ENCODE data around the gene CXADR.

DNA sequence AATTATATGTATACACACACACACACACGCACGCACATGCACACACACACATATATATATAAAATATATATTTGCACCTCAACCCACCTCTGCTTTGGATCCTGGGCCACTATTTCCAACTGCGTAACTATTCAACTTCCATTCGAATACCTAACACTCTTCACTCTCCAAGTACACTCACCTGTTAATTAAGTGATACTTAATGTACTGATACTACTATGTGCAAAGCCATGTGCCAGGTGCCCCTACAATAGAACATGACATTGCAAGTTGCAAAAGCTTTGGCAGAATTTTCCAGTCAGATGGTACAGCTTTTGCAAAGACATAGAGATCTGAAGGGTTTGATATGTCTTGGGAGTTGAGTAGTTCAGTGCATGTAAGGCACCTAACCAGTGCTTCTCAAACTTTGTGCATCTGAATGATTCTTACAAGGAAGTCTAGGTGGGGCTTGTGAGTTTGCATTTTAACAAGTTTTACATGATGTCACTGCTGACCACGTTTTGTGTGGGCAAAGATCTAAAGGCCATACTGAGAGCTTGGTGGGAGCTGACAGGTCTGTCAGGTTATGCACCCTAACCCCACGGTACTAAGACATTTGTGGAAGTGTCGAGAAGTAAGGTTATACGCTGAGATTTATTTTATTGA, 7.2 kb downstream of the CXADR start:
- TF ChIP-seq, protein P1, sequence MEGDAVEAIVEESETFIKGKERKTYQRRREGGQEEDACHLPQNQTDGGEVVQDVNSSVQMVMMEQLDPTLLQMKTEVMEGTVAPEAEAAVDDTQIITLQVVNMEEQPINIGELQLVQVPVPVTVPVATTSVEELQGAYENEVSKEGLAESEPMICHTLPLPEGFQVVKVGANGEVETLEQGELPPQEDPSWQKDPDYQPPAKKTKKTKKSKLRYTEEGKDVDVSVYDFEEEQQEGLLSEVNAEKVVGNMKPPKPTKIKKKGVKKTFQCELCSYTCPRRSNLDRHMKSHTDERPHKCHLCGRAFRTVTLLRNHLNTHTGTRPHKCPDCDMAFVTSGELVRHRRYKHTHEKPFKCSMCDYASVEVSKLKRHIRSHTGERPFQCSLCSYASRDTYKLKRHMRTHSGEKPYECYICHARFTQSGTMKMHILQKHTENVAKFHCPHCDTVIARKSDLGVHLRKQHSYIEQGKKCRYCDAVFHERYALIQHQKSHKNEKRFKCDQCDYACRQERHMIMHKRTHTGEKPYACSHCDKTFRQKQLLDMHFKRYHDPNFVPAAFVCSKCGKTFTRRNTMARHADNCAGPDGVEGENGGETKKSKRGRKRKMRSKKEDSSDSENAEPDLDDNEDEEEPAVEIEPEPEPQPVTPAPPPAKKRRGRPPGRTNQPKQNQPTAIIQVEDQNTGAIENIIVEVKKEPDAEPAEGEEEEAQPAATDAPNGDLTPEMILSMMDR (IDR thresholded peaks at IDR 0.05), result no peak
- TF ChIP-seq POLR2A (IDR thresholded peaks at IDR 0.05) (no peak), POLR2AphosphoS5 (IDR thresholded peaks at IDR 0.05) (no peak)

Measured in breast epithelium (tissue), 3 donors.